ENCODE results near the gene CA9. TPM values are rescaled to one million over a fixed set of nuclear protein-coding genes. Genes with fewer than 3 reads are reported as not detected.

Gene CA9
- total RNA-seq, 1 experiment from 2014 or later, result 1.0 TPM

GRCh38 chr9:35703906-35704672 is 30.4 kb downstream of the CA9 start:
- DNase-seq (ENCODE audit: low spot score) (no peak), ATAC-seq (no peak)
- H3K36me3 Mint-ChIP-seq, result peaks cover 60% of the 10 kb centered on the region
- no peak for TF ChIP-seq ZNF121 (CRISPR knock-in tag; IDR thresholded peaks at IDR 0.05)
- no peak for TF ChIP-seq E2F5 (CRISPR knock-in tag; IDR thresholded peaks at IDR 0.05)
- TF ChIP-seq SOX15 (CRISPR knock-in tag; IDR thresholded peaks at IDR 0.05), result no peak
- no peak for TF ChIP-seq RORB (CRISPR knock-in tag; IDR thresholded peaks at IDR 0.05)
- TF ChIP-seq HMGXB4 (CRISPR knock-in tag; IDR thresholded peaks at IDR 0.05), result no peak
- H3K4me1 Mint-ChIP-seq, result no peaks in the 10 kb centered on the region
- no peaks in the 10 kb centered on the region for H3K27me3 Mint-ChIP-seq (ENCODE audit: low read depth)
- POLR2A ChIA-PET, result no interaction called here
- no peak overlapping the region for H3K27ac Mint-ChIP-seq
- no peaks in the 10 kb centered on the region for H3K9me3 Mint-ChIP-seq
- no peak overlapping the region for H3K4me3 Mint-ChIP-seq
- CTCF ChIA-PET, result interaction anchor here (2.5 kb wide), 1 partner anchor 8 kb away, joined by 14 read pairs; no protein-coding TSS in a partner anchor

- no peak for ATAC-seq
- no peak overlapping the region for H3K27ac Mint-ChIP-seq
- no peaks in the 10 kb centered on the region for H3K9me3 Mint-ChIP-seq
- no peak for DNase-seq (ENCODE audit: low spot score)
- H3K4me1 Mint-ChIP-seq, result no peaks in the 10 kb centered on the region
- H3K36me3 Mint-ChIP-seq, result peaks cover 67% of the 10 kb centered on the region
- ChIA-PET CTCF (interaction anchor here (2.5 kb wide), 1 partner anchor 9 kb away, joined by 14 read pairs; no protein-coding TSS in a partner anchor), POLR2A (interaction anchor here (0.6 kb wide), 1 partner anchor 41 kb away, joined by 3 read pairs; the partner anchor contains the start of gene ARHGEF39)
- no peak overlapping the region for H3K4me3 Mint-ChIP-seq
- no peaks in the 10 kb centered on the region for H3K27me3 Mint-ChIP-seq (ENCODE audit: low read depth)
- TF ChIP-seq JAZF1 (CRISPR knock-in tag; IDR thresholded peaks at IDR 0.05), result no peak
- no peak for TF ChIP-seq NR1H2 (CRISPR knock-in tag; IDR thresholded peaks at IDR 0.05)
- TF ChIP-seq RELA (CRISPR knock-in tag; IDR thresholded peaks at IDR 0.05; ENCODE audit: borderline replicate concordance), result no peak
Observed at GRCh38 chr9:35705372-35705771, 31.6 kb downstream of the CA9 start.

GRCh38 chr9:35705836-35706430 is 32.2 kb downstream of the CA9 start:
- Mint-ChIP-seq H3K4me1 (no peaks in the 10 kb centered on the region), H3K4me3 (no peak overlapping the region), H3K9me3 (no peaks in the 10 kb centered on the region), H3K36me3 (peaks cover 72% of the 10 kb centered on the region), H3K27ac (no peak overlapping the region), H3K27me3 (ENCODE audit: low read depth) (no peaks in the 10 kb centered on the region)
- POLR2A ChIA-PET, result no interaction called here
- DNase-seq (ENCODE audit: low spot score), result no peak
- CTCF ChIA-PET, result interaction anchor here (2.5 kb wide), 1 partner anchor 10 kb away, joined by 14 read pairs; no protein-coding TSS in a partner anchor
- no peak for ATAC-seq
- TF ChIP-seq FOXJ3 (CRISPR knock-in tag; IDR thresholded peaks at IDR 0.05; ENCODE audit: borderline replicate concordance) (no peak), KAT7 (CRISPR knock-in tag; IDR thresholded peaks at IDR 0.05; ENCODE audit: borderline replicate concordance) (no peak), E2F5 (CRISPR knock-in tag; IDR thresholded peaks at IDR 0.05) (no peak), ZBTB21 (CRISPR knock-in tag; IDR thresholded peaks at IDR 0.05; ENCODE audit: borderline replicate concordance) (no peak), SMAD4 (CRISPR knock-in tag; IDR thresholded peaks at IDR 0.05) (no peak), STAT6 (CRISPR knock-in tag; conservative IDR thresholded peaks at IDR 0.05; ENCODE audit: low read depth) (no peak), NFE2L1 (CRISPR knock-in tag; IDR thresholded peaks at IDR 0.05) (no peak), TCF7 (CRISPR knock-in tag; IDR thresholded peaks at IDR 0.05; ENCODE audit: low read depth) (no peak), TEAD1 (CRISPR knock-in tag; IDR thresholded peaks at IDR 0.05) (no peak), FOXK1 (CRISPR knock-in tag; IDR thresholded peaks at IDR 0.05) (no peak), HMGA2 (CRISPR knock-in tag; IDR thresholded peaks at IDR 0.05) (no peak), E2F1 (CRISPR knock-in tag; IDR thresholded peaks at IDR 0.05) (no peak), ZBTB43 (CRISPR knock-in tag; IDR thresholded peaks at IDR 0.05) (no peak), OVOL2 (CRISPR knock-in tag; IDR thresholded peaks at IDR 0.05; ENCODE audit: borderline replicate concordance) (no peak)

Measured in WTC11 (cell line).